HepG2 (cell line): Measurements from ENCODE around the gene VAPA. TPM values are rescaled to one million over a fixed set of nuclear protein-coding genes. Genes with fewer than 3 reads are reported as not detected.

ENCODE experiments used
- ATAC-seq: fragments of 200-7000 bp; cut with Tn5 transposase; 3 replicates; pipeline ENCODE4 v1.9.1; 2020; ENCODE audit warnings: mild to moderate bottlenecking, moderate library complexity
- BruUV-seq: library from RNA; stranded (reverse); fragments of 400-500 nt; replicated peaks from 2 replicates; lab custom pipeline; 2021; lab: Mats Ljungman, UMichigan
- CTCF ChIA-PET: fragments of 300-600 bp; formaldehyde crosslinking; extraction: SDS; loops from one replicate; lab custom pipeline; 2021; ENCODE audit warnings: low total read pairs, inconsistent platforms, low intra/inter-chr PET ratio; lab: Yijun Ruan, JAX
- POLR2A ChIA-PET: fragments of 350-600 bp; sonication (Branson Sonifier 250); formaldehyde crosslinking; loops from one replicate; lab custom pipeline; 2020; ENCODE audit warnings: antibody characterized with exemption, inconsistent platforms; lab: Yijun Ruan, JAX
- DNase-seq: peaks from one replicate; pipeline ENCODE4 v3.0.0-alpha.2; 2015; ENCODE audit warnings: low spot score
- FAIRE-seq: peaks from 3 replicates; lab custom pipeline; 2011; peaks lifted over from hg19 to GRCh38; lab: Jason Lieb, UNC
- H2AFZ ChIP-seq: one replicate; pipeline ENCODE4 v1.6.1; 2011; ENCODE audit warnings: low read length, inconsistent platforms
- H3K27ac ChIP-seq: fragments of 300-600 bp; 3 replicates; pipeline ENCODE4 v1.8.0; 2011; ENCODE audit warnings: mixed run types, mild to moderate bottlenecking, mixed read lengths, low read length, inconsistent platforms; ENCODE audit not compliant: insufficient read depth; ENCODE audit errors: extremely low read length
- H3K27me3 ChIP-seq, 2 experiments: fragments of 200-600 bp in 1 of 2; 2 replicates in 1 of 2; 3 replicates in 1 of 2; pipeline versions ENCODE4 v1.6.0 to v1.8.0; 2011; ENCODE audit warnings: low read length in 2 of 2, mild to moderate bottlenecking in 2 of 2, moderate library complexity in 2 of 2, inconsistent platforms in 1 of 2; ENCODE audit not compliant: insufficient read depth in 2 of 2, control insufficient read depth in 1 of 2
- H3K36me3 ChIP-seq, 2 experiments: fragments of 200-600 bp in 1 of 2; replicated peaks in 1 of 2; 2 replicates in 1 of 2; 3 replicates in 1 of 2; pipeline versions ENCODE4 v1.5.1 to v1.8.0; 2011; ENCODE audit warnings: low read length in 2 of 2, inconsistent platforms in 1 of 2; ENCODE audit not compliant: insufficient read depth in 2 of 2, control insufficient read depth in 1 of 2
- H3K4me1 ChIP-seq: 2 replicates; pipeline ENCODE4 v1.5.1; 2012; ENCODE audit warnings: low read length, inconsistent platforms; ENCODE audit not compliant: insufficient read depth
- H3K4me2 ChIP-seq: 2 replicates; pipeline ENCODE4 v1.6.0; 2011; ENCODE audit warnings: low read depth, low read length, inconsistent platforms
- H3K4me3 ChIP-seq, 3 experiments: fragments of 200-600 bp in 1 of 3; sonication (generic), shearing (Covaris generic) in 1 of 3; replicated peaks in 1 of 3; 2 replicates each; pipeline ENCODE4 v1.5.1; 2011 to 2016; ENCODE audit warnings: low read length in 3 of 3, inconsistent platforms in 2 of 3, low read depth in 2 of 3, mild to moderate bottlenecking in 2 of 3, control low read depth in 1 of 3, mixed read lengths in 1 of 3; ENCODE audit not compliant: insufficient read depth in 1 of 3
- H3K79me2 ChIP-seq: one replicate; pipeline ENCODE4 v1.6.1; 2011; ENCODE audit warnings: low read length, inconsistent platforms; ENCODE audit not compliant: insufficient read depth
- H3K9ac ChIP-seq: 2 replicates; pipeline ENCODE4 v1.6.0; 2011; ENCODE audit warnings: mild to moderate bottlenecking, low read depth, low read length, inconsistent platforms; ENCODE audit not compliant: insufficient read depth
- H3K9me3 ChIP-seq: 2 replicates; pipeline ENCODE4 v1.5.1; 2012; ENCODE audit warnings: mild to moderate bottlenecking, low read length
- H4K20me1 ChIP-seq: 2 replicates; pipeline ENCODE4 v1.6.0; 2011; ENCODE audit warnings: inconsistent platforms, mild to moderate bottlenecking, low read length, moderate library complexity; ENCODE audit not compliant: insufficient read depth
- DPF2 ChIP-seq: sonication (generic); formaldehyde crosslinking; IDR thresholded peaks from 2 replicates; pipeline ENCODE4 v1.4.0; 2020; ENCODE audit warnings: mild to moderate bottlenecking, low read depth, missing genetic modification reagents, borderline replicate concordance
- GTF3A ChIP-seq: sonication (generic); formaldehyde crosslinking; conservative IDR thresholded peaks from 2 replicates; pipeline ENCODE4 v1.4.0; 2020; ENCODE audit warnings: mild to moderate bottlenecking, missing genetic modification reagents
- ISX ChIP-seq: sonication (generic); formaldehyde crosslinking; conservative IDR thresholded peaks from 2 replicates; pipeline ENCODE4 v1.5.0; 2020; ENCODE audit warnings: missing genetic modification reagents
- MXD1 ChIP-seq: sonication (generic); formaldehyde crosslinking; IDR thresholded peaks from 2 replicates; pipeline ENCODE4 v1.4.0; 2020; ENCODE audit warnings: mild to moderate bottlenecking, missing genetic modification reagents
- REPIN1 ChIP-seq: sonication (generic); formaldehyde crosslinking; IDR thresholded peaks from 2 replicates; pipeline ENCODE4 v1.8.0; 2022; ENCODE audit warnings: missing genetic modification reagents, low read depth, mild to moderate bottlenecking, borderline replicate concordance
- YY1 ChIP-seq: IDR thresholded peaks from 2 replicates; pipeline ENCODE4 v1.6.1; 2011; ENCODE audit warnings: low read length, low read depth, moderate library complexity, mild to moderate bottlenecking; ENCODE audit not compliant: insufficient read depth, insufficient replicate concordance
- WGBS: methylation state at CpG from one replicate; pipeline ENCODE4 v1.1.6; 2017; ENCODE audit warnings: low lambda C conversion rate; 5-methylcytosine and 5-hydroxymethylcytosine counted together
- in situ Hi-C: cut with HindIII; loops from 2 replicates; pipeline ENCODE4 v1.10.0; 2017; ENCODE audit warnings: low pct_unique_long_range_greater_than_20kb; ENCODE audit not compliant: extremely low pct_ligation_motif_present
- intact Hi-C: fragments of 100-400 bp; cut with micrococcal nuclease; formaldehyde crosslinking; loops from one replicate; pipeline ENCODE4 v1.10.0; 2022; ENCODE audit not compliant: unreplicated experiment
- polyA plus RNA-seq, 8 experiments: library from polyadenylated mRNA; depleted of rRNA in 3 of 8; stranded (reverse) in 7 of 8; unstranded in 1 of 8; fragments of >200 nt; fragmentation: Illumina TruSeq in 4 of 8; extraction: Trizol in 4 of 8; gene quantifications; 2 replicates each; pipeline versions ENCODE4 v1.2.1 to v1.2.3, GENCODE V29; 2011 to 2016; ENCODE audit warnings: low read depth in 4 of 8, missing spikeins in 1 of 8, mixed read lengths in 1 of 8; ENCODE audit not compliant: insufficient read depth in 1 of 8
- total RNA-seq, 5 experiments: library from RNA; depleted of rRNA; stranded (reverse); fragments of >200 nt; fragmentation: Illumina TruSeq; extraction: Trizol; gene quantifications; 2 replicates each; pipeline ENCODE4 v1.2.3, GENCODE V29; 2016; ENCODE audit warnings: low read depth in 1 of 5

VAPA gene
- total and polyA plus RNA-seq, 2 of the 13 experiments (the other 11 are each of a cell fraction or from before 2014, with no cell fraction given), result 167 to 294 TPM

DNA sequence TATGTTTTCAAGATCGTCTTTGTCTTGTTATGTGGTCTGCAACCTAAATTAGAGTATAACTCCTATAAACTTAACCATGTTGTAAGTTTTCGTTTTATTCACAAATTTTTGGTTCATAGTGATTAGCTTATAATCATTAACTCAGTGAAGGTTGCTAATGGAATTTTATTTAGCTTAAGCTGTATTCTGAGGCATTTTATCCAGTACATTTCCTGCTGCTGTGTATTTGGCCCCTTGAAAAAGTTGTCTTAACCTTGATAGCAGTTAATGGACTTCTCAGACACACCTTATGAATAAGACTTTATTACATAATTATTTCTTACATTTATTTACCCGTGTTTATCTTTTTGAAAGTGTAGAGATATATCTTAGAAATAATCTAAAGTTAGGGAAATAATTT, 20.5 kb downstream of the VAPA start:
- BruUV-seq, result no TSS peak
- ATAC-seq, result no peak
- no peak overlapping the region for H2AFZ ChIP-seq
- no peak overlapping the region for H3K4me2 ChIP-seq
- WGBS, result 94% methylated on average over 3 of the region's 3 CpGs
- H3K27me3 ChIP-seq, result no peaks in the 10 kb centered on the region
- peaks cover 73% of the 10 kb centered on the region for H3K79me2 ChIP-seq
- H4K20me1 ChIP-seq, result peaks cover 40% of the 10 kb centered on the region
- POLR2A ChIA-PET, result no interaction called here
- TF ChIP-seq GTF3A (CRISPR knock-in tag) (no peak), REPIN1 (CRISPR knock-in tag) (no peak), ISX (no peak), MXD1 (no peak), DPF2 (CRISPR knock-in tag) (no peak)
- DNase-seq, result no peak
- intact Hi-C loops (no loop called here), in situ Hi-C loops (no loop called here)
- no peak overlapping the region for H3K4me3 ChIP-seq
- CTCF ChIA-PET, result no interaction called here
- FAIRE-seq, result no peak
- no peak overlapping the region for H3K9ac ChIP-seq
- H3K4me1 ChIP-seq, result peaks cover 42% of the 10 kb centered on the region
- H3K27ac ChIP-seq, result no peak overlapping the region
- H3K9me3 ChIP-seq, result no peaks in the 10 kb centered on the region
- H3K36me3 ChIP-seq, result peaks cover 3 to 48% of the 10 kb centered on the region in 2 experiments

DNA sequence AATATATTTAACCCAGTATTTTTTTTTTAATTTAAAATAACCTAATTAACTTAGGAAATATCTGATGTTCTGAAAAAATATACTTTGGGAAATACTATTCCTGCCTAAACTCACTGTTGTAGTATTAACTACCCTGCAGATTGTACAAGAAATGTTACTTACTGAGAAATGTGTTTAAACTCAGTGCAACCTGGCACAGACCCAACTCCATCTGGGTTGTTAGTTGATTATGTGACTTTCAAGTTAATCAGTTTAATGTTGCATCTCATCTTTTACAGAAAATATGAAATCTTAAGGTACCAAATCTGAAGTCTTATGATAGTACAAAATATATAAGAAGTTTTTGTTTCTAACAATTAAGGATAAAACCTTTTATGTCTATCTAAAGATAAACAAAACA, 27.3 kb downstream of the VAPA start:
- Histone ChIP-seq H4K20me1 (peaks cover 5% of the 10 kb centered on the region; the same call in 1 of the 2 replicates), H3K9ac (no peak overlapping the region), H3K36me3 (peaks cover 8 to 65% of the 10 kb centered on the region in 2 experiments), H3K4me3 (no peak overlapping the region), H2AFZ (no peak overlapping the region), H3K9me3 (no peaks in the 10 kb centered on the region), H3K27ac (no peak overlapping the region)
- POLR2A ChIA-PET, result no interaction called here
- intact Hi-C loops, result no loop called here
- FAIRE-seq (no peak), ATAC-seq (no peak)
- no TSS peak for BruUV-seq
- TF ChIP-seq YY1, result no peak
- TF ChIP-seq, all 625 proteins: peak for 0
- Histone ChIP-seq H3K27me3 (no peaks in the 10 kb centered on the region), H3K4me1 (peaks cover 7% of the 10 kb centered on the region; the same call in 1 of the 2 replicates), H3K79me2 (peaks cover 39% of the 10 kb centered on the region), H3K4me2 (no peak overlapping the region)
- in situ Hi-C loops, result no loop called here
- CTCF ChIA-PET, result no interaction called here
- DNase-seq, result no peak
